ENCODE results near the gene DENND4A. TPM values are rescaled to one million over a fixed set of nuclear protein-coding genes. Genes with fewer than 3 reads are reported as not detected.

The DENND4A gene
- total and polyA plus RNA-seq, 8 donors, result 20.6 to 26.3 (median 23.7) TPM

DNA sequence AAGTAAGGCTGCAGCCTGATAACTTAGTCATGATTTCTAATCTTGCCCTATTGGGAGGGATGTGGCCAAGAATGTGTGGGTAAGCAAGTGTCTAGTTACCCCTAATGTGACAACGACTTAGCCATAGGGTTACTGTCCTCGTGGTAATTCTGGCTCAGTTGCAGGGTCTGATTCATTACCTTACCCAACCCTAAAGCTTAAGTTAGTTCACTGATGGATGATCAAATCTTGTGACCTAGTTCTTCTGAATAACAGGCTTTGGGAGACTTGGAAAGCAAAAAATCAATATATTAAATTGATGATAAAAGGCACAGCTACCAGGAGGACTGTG lies 179.5 kb downstream of the DENND4A start:
- ATAC-seq (no peak), DNase-seq (no peak)
- Histone ChIP-seq H3K4me3 (no peak overlapping the region), H3K27me3 (no peaks in the 10 kb centered on the region), H3K27ac (peak overlapping the region in 1 of 2 donors; percentile 95), H3K36me3 (no peaks in the 10 kb centered on the region), H3K4me1 (peaks cover 20 to 42% of the 10 kb centered on the region in 2 donors), H3K9me3 (no peaks in the 10 kb centered on the region)
- intact Hi-C loops (cut with DNase I), result no loop called here
- TF ChIP-seq, protein P1, sequence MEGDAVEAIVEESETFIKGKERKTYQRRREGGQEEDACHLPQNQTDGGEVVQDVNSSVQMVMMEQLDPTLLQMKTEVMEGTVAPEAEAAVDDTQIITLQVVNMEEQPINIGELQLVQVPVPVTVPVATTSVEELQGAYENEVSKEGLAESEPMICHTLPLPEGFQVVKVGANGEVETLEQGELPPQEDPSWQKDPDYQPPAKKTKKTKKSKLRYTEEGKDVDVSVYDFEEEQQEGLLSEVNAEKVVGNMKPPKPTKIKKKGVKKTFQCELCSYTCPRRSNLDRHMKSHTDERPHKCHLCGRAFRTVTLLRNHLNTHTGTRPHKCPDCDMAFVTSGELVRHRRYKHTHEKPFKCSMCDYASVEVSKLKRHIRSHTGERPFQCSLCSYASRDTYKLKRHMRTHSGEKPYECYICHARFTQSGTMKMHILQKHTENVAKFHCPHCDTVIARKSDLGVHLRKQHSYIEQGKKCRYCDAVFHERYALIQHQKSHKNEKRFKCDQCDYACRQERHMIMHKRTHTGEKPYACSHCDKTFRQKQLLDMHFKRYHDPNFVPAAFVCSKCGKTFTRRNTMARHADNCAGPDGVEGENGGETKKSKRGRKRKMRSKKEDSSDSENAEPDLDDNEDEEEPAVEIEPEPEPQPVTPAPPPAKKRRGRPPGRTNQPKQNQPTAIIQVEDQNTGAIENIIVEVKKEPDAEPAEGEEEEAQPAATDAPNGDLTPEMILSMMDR (IDR thresholded peaks at IDR 0.05), result no peak

DNA sequence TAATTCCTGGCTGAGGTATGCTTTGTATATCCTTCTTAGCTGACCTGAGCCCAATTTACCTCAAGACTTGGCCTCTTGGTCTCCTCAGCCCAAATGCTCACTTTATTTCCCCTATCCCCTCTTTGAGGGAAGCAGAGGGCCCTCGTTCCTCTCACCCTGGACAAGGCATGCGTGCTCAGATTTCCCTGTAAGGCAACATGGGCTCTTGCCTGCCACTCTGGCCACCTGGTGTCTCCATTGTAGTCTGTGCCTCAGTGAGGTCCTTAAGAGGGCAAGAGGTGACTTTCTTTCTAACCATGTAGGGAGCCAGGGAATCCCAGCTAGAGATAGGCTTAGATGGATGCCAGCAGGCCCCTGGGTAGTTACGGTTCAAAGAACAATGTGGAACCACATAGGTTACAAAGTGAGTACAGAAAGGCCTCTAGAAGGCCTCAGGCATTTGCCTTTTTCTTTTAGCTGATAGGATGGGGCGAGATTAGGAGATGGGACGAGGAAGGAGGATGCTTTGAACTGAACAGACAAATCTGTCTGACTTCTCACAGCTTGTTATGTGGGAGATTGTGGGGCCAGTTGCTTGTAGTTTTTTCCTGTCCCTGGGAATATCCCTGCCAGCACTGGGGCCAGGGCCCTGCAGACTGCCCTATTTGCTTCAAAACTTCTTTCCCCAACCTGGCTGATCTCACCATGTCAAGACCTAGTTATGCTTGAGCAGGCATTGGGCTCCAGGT lies 180.0 kb downstream of the DENND4A start:
- peaks cover 20 to 42% of the 10 kb centered on the region in 2 donors for H3K4me1 ChIP-seq
- no peak for ATAC-seq
- H3K36me3 ChIP-seq, result no peaks in the 10 kb centered on the region
- intact Hi-C loops (cut with DNase I), result no loop called here
- H3K4me3 ChIP-seq, result peak overlapping the region; percentile 85 to 93
- TF ChIP-seq, protein P1 (IDR thresholded peaks at IDR 0.05), result no peak
- peak overlapping the region; percentile 95 for H3K27ac ChIP-seq
- no peak for DNase-seq
- H3K27me3 ChIP-seq, result no peaks in the 10 kb centered on the region
- no peaks in the 10 kb centered on the region for H3K9me3 ChIP-seq

DNA sequence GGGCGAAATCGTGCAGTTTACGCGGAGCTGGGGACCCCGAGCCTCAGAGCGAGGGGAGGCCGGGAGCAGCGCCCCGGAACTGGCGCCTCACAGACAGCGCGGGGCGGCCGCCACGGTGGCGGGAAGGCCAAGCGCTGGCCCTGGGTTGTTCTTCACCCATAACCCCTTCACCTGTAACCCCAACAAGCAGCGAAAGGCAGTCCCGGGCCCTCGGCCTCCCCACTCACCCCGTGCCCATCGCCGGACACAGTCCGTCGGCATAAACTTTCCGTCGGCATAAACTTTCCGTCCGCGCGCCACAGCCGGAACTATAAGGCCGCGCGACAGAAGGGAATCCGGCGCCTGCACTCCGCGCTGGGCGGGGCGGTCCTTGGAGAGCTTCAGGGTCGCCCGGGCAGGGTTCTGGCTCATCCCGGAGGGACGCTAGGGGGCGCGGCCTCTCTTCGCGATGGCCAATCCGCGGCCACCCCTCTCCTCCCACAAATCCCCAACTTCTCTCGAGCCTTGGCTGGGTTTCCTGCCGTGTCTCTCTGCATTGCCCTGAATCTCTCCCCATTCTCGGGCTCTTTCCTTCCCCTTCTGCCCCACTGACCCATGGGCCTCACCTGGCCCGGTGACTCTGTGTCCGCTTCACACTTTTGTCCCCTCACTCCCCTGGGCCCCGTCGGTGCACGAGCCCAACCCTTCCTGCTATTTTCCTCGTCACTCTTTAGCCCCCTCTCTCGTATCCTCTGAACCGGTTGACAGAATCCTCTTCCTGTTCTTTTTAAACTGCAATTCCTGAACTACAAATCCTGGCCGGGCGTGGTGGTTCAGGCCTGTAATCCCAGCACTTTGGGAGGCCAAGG lies 181.0 kb downstream of the DENND4A start, which contains the start of gene INTS14:
TSS of gene INTS14 (minus strand) at position 261 of the 848 bp plus-strand sequence. CDS start 3,751 bp downstream, outside the sequence.
- no peaks in the 10 kb centered on the region for H3K27me3 ChIP-seq
- peak; percentile 97 to 98 (median 98) for DNase-seq
- H3K27ac ChIP-seq, result peak within 1 kb of the TSS; percentile 95
- intact Hi-C loops (cut with DNase I), result no loop called here
- H3K4me1 ChIP-seq, result peaks cover 20 to 42% of the 10 kb centered on the region in 2 donors
- no peaks in the 10 kb centered on the region for H3K9me3 ChIP-seq
- TF ChIP-seq, protein P1 (IDR thresholded peaks at IDR 0.05), result peak; percentile 44 to 64
- ATAC-seq, result peak; percentile 99
- no peaks in the 10 kb centered on the region for H3K36me3 ChIP-seq
- peak within 1 kb of the TSS; percentile 85 to 93 for H3K4me3 ChIP-seq

Small RNA genes lying within 50 kb of the gene (microRNA-seq; reads per million reads assigned to microRNA genes)
- gene MIR4511, result 0 to 0.34 reads per million in 2 donors

Other genes with a start within 250 kb of the DENND4A start
- gene INTS14, start 181.2 kb downstream of the DENND4A start, total RNA-seq, result 10 to 100 TPM; 32.3 to 34.6 TPM
- gene INTS14, start 181.2 kb downstream of the DENND4A start, polyA plus RNA-seq (ENCODE audit: insufficient read length in 6 of 6), result 10 to 100 TPM; 46.2 to 50.9 (median 49.7) TPM
- 1 to 10 TPM; 8.3 to 9.7 TPM for gene SLC24A1, start 170.4 kb downstream of the DENND4A start, total RNA-seq
- gene SLC24A1, start 170.4 kb downstream of the DENND4A start, polyA plus RNA-seq (ENCODE audit: insufficient read length in 6 of 6), result 10 to 100 TPM; 23.3 to 29.1 (median 27.0) TPM
- 100 to 1,000 TPM; 215 to 217 TPM for gene RAB11A, start 77.2 kb upstream of the DENND4A start, total RNA-seq
- gene RAB11A, start 77.2 kb upstream of the DENND4A start, polyA plus RNA-seq (ENCODE audit: insufficient read length in 6 of 6), result 100 to 1,000 TPM; 271 to 311 (median 278) TPM

Measured in left lung (tissue), 10 donors.